HG03469 (cell line): ENCODE measurements around the gene IL12B.
"Not testable (repeated sequence)": the region's sequence is repeated elsewhere in the genome, so short reads cannot be mapped to it uniquely, and the experiment has no call there.

Experiments
- ATAC-seq: cut with Tn5 transposase; IDR thresholded peaks from one replicate; pipeline ENCODE4 v1.9.1; 2021; ENCODE audit warnings: mild to moderate bottlenecking, moderate library complexity, moderate number of reproducible peaks; ENCODE audit not compliant: unreplicated experiment

Gene IL12B

DNA sequence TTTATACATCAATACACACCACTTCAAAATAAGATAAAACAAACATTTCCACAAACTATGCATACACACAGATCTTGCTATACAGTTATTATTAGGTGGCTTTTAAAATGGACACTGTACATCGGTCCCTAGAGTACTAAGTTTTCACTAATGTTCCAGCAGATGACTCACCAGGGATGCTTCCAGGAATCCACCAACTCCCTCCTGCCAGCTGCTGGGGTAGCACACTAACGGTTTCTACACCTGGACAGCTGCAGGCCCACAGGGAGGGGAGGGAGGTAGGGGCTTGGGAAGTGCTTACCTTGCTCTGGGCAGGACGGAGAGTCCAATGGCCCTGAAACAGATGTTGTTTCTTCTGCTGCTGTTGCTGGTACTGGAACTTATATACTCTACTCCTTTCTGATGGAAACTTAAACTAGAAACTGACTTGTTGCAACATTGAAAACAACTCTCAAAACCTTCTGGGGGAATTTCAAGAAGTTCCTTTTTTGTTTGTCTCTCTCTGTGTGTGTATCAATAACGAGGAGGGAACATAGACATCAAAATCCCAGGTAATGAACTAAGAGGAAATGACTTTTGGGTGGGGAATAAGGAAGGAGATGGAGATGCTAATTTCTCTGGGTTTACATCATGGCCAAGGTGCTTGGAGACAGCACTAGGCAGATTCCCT, at the start of gene IL12B:
TSS of gene IL12B (minus strand) at position 357 of the 670 bp plus-strand sequence. CDS start 3,705 bp downstream, outside the sequence.
- ATAC-seq, result no peak

DNA sequence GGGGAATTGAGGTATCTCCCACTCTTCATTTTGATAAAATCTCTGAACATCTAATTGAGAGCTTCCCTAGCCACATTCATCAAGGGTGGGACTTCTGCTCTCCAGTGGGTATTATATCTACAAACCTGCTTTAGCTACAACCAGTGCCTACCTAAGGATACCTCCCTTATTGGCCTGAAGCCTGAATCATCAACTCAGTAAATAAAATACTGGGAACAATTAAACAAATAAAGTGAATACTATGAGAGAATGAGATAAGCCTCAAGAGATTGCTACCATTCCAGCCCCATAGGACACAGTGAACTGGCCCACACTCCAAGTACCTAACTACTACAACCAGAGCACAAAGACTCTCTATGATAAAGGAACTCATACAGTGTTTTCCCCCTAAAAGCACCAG, 47.4 kb upstream of the IL12B start:
- no peak for ATAC-seq

DNA sequence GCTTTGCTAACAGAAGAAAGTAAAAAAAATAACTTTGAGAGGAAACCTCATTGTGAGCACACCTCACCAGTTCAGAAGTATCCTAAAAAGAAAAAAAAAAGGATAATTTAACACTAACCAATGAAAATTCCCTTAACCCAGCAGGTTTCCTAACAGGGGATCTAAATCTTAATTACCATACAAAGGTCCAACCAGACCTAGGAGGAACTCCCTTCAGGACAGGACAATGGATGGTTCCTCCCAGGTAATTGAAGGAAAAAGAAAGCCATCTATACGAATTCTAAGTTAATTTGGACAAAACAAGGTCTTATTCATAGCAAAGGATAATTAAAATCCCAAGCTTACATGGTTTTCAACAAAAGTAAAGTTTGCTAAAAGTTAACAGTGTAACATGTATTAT, 37.6 kb upstream of the IL12B start:
- ATAC-seq, result not testable (repeated sequence)

DNA sequence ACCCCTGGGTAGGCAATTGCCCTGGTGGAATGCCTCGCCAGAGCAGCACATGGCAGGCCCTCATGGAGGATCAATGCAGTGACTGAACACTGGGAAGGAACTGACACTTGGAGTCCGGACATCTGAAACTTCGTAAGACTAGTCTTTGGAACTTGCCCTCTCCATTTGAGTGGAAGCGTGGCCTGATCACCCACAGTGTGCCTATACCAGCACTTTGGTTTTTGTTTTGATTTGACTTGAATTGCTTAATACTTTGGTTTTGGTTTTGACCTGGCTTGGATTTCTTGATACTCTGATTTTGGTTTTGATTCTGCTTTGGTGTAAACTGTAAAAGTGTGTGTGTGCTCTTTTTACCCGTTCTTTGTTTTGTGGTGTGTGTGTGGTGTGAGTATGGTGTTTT, 36.5 kb upstream of the IL12B start:
- not testable (repeated sequence) for ATAC-seq

DNA sequence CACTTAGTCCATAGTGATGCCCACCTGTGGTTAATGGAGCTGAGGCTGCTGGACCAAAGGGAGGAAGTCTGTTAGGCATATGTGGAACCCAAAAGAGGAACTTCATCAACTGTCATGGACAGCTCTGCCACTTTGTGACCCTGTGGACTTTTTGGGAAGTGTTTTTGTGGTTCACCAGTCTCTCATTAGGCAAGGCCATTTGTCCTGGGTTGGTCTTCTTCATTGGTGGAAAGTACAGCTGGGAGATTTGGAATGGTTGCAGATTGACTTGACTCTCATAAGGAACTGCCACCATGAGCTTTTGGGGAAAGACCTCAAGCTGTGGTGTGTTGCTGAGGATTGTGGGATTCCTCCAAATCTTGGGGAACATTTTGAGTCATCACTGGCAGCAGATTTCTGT, 31.9 kb upstream of the IL12B start:
- no peak for ATAC-seq

DNA sequence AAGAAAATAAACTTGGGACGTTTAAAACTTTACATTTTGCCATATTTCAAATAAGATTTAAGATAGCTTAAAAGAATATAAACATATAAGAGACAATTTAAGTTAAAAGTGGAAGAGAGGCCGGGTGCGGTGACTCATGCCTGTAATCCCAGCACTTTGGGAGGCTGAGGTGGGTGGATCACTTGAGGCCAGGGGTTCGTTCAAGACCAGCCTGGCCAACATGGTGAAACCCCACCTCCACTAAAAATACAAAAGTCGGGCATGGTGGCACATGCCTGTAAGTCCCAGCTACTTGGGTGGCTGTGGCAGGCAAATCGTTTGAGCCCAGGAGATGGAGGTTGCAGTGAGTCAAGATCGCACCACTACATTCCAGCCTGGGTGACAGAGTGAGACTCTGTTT, 29.6 kb upstream of the IL12B start:
- ATAC-seq, result not testable (repeated sequence)

DNA sequence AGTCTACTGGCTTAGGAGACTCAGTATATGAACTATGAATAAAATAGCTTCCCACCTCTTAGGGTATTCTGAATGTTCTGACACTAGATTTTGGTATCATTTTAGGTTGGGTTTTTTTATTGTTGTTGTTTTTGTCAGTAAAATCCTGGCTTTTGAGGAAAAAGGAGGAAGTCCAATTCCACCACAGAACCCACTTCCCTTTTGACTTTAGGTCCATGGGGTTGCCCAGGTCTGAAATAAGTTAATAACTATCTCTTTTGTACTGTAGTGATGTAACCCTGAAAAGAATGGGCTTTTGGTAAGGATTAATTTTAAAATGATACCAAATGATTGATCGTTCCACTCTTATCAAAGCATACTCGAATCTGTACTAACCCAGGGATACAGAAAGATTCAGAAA, 29.1 kb upstream of the IL12B start:
- no peak for ATAC-seq

DNA sequence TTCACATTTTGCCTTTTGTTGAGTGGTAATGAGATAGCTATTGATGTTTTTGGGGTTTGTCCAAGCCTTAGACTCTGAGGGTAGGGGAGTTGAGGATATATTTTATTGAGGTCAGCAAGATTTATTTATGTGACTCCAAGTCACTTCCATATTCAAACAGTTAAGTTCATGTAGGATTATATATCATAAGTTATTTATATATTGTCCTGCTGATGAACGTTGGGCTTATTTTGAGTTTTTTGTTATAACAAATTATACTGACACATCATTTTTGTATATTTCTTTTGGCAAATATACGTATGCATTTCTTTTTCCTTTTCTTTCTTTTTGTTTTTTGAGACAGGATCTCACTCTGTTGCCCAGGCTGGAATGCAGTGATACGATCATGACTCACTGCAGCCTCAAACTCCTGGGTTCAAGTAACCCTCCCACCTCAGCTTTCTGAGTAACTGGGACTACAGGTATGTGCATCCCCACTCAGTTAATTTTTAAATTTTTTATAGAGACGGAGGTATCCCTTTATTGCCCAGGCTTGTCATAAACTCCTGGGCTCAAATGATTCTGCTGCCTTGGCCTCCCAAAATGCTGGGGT, 23.5 kb upstream of the IL12B start:
- ATAC-seq, result no peak

DNA sequence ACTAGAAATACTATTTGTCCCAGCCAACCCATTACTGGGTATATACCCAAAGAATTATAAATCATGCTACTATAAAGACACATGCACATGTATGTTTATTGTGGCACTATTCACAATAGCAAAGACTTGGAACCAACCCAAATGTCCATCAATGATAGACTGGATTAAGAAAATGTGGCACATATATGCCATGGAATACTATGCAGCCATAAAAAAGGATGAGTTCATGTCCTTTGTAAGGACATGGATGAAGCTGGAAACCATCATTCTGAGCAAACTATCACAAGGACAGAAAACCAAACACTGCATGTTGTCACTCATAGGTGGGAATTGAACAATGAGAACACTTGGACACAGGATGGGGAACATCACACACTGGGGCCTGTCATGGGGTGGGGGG, 20.4 kb upstream of the IL12B start:
- ATAC-seq, result not testable (repeated sequence)

DNA sequence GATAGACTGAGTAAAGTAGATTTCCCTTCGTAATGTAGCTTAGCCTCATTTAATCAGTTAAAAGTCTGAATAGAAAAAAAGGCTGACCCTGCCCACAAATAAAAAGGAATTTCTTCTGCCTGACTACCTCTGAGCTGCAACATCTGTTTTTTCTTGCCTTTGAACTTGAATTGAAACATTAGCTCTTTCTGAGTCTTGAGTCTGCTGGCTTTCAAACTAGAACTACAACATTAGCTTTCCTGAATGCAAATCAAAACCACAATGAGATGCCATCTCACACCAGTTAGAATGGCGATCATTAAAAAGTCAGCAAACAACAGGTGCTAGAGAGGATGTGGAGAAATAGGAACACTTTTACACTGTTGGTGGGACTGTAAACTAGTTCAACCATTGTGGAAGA, 19.9 kb upstream of the IL12B start:
- ATAC-seq, result not testable (repeated sequence)

DNA sequence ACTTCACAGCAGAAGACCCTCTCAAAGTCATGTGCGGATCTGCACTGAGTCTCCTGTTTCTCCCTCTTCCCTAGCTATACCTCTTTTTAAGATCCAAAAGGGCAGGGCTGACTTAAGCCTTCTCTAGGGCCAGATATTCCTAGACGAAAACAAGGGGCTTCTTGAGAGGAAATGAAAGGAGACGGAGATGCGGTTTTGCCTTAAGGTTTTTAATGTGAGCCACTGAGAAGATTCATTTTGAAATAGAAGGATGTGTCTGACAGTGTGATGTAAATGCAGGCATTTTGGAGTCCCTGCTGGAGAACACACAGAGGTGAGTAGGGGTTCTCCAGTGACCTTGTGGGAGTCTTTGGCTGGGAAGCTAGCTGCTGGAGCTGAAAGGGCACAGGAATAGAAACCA, 15.6 kb upstream of the IL12B start:
- ATAC-seq, result no peak

DNA sequence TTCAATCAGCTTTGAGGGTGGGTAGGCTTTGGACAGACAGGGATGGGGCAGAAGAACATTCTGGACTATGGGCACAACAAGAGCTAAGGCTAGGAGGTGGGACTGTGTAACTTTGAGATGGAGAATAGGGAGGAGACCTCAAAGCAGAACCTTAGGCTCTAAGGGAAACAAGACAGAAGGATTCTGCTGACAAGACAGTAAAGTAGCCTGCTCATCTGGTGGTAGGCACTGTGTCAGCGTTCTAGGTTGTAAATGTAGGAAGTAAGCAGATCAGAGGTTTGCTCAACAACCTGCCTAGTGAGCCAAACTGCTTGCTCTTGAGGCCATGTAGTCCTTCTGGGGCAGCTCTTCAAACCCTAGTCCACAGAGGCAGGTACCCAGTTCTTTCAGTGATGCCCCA, 15.0 kb upstream of the IL12B start:
- ATAC-seq, result no peak

DNA sequence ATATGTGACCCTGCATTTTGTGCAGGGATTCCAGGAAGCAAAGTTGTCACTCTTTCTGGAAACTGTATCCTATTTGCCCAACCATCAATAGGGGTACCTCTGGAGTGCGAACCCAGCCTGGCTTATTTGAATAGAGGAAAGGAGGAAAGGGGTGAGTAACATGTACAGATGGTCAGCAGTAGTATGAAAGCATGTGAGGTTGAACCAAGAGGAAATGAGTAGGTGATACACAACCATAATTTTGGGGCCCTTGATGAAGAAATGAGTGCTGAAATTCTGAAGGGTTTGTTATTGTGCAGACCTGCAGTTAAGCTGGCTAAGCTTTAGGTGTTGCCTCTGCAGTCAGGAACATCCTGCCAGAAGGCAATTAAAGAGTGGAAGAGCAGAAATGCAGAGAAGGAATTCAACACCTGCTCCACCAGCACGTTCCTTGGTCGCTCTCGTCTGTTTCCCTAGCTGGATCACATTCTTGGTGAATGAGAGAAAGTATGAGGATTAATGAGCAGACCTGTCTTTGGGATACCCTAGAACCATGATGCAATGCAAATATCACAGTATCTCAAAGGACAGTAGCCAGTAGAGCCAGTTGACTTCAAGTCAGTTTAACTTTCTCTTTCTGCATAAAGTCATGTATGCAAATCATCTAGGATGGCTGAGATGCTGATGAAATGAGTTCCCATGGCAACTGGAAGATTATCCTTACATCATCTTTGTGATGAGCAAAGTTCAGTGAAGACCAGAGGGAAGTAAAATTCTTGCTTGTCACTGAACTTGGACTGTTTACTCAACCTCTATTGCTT, 13.2 kb upstream of the IL12B start:
- no peak for ATAC-seq

DNA sequence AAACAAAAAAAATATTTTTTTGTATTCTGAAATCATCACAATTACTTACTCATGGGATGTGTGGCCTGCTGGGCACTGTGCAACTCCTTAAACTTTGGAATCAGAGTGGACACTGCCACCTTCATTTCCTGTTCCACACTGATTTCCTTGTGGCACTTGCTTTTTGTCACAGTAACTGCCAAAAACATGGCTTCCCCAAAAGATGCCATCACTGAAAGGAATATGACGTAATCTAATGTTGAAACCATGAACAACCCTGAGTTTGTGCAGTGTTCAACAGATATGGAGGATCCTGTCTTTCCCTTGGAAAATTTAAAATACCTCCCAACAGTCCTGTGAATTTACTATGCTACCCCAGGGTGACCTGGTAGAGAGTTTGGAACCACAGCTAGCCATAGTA, 12.6 kb upstream of the IL12B start:
- no peak for ATAC-seq

DNA sequence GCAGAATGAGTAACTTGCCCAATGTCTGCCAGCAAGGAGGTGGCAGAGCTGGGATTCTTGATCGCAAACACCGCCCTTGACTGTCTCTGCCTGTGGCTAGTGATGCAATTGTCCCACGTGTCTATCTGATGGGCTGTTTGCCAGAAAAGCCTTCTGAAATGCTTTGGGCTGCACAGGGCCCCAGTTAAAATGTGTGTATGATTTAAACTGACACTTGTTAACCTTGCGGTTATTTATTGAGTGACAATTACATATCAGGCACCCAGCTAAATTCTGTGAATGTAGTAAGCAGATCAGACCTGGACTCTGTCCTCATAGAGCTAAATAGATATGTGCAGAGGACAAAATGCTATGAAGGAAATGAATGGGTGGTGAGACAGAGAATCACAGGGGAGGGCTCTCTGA, 11.6 kb upstream of the IL12B start:
- no peak for ATAC-seq

DNA sequence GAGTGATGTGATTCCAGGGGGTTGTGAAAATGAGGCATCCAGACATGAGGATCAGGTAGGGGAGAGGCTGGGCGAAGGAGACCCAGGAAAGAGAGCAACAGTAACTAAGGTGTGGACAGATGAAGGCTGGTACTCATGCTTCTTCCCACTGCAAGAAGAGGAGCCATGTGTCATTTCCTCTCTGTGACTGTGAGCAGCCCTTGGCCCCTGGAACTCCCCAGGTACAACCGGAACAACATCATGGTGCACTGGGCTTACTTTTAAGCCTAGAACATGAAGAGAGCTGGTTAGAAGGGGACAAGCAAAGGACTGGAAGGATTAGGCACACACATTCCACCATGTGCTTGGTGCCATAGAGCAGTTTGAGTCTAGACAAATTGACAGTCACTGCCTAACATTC, 10.9 kb upstream of the IL12B start:
- ATAC-seq, result no peak

DNA sequence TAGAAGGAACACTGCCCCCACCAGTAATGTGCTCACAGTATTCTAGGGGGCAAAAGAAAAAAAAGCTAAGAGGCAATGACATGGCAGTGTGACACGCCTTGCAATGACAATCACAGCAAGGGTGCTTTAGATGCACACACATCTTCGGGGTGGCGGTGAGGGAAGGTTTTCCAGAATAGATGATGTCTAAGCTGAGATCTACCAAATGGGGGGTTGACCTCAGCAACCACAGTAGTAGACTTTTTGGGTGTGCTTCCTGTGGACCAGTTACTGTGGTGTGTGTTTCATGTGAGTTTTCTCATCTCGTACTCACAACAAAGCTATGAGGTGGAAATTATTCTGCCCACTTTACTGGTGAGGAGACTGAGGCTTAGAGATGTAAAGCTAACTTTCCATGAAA, 10.2 kb upstream of the IL12B start:
- ATAC-seq, result no peak

DNA sequence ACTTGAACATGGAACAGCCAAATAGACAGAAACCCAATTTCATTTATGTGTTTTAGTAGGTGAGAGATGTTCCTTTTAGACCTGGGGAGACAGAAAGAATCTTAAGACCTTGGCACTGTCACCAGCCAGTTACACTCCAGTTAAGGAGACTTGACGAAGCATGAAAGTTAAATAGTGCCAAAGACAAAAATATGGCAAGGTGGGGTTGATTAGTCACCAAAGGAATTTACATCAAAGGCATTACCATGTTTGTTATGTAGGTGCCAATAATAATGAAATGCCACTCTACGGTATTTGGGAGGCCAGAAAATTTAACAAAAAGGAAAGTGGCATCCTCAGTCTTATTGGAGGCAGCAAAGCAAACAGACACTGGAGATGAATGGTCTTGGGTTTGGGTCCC, 9.2 kb upstream of the IL12B start:
- ATAC-seq, result no peak

DNA sequence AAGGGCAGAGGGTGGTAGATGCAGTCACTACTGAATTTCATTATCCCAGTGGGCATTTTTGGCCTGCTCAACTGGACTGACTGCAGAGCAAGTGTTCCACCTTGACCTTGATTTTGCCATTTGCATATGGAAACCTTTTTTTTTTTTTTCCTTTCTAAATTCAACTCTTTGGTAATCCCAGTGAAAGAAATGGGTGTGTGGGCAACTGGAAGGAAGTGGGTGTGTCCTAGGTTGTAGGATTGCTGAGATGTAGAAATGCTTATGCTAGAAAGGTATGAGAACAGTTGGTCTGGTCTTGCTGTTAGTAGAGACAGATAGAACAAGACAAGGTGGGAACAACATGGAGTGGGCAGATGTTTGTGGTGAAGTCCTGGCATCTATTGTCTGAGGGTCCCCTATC, 7.8 kb upstream of the IL12B start:
- ATAC-seq, result no peak

DNA sequence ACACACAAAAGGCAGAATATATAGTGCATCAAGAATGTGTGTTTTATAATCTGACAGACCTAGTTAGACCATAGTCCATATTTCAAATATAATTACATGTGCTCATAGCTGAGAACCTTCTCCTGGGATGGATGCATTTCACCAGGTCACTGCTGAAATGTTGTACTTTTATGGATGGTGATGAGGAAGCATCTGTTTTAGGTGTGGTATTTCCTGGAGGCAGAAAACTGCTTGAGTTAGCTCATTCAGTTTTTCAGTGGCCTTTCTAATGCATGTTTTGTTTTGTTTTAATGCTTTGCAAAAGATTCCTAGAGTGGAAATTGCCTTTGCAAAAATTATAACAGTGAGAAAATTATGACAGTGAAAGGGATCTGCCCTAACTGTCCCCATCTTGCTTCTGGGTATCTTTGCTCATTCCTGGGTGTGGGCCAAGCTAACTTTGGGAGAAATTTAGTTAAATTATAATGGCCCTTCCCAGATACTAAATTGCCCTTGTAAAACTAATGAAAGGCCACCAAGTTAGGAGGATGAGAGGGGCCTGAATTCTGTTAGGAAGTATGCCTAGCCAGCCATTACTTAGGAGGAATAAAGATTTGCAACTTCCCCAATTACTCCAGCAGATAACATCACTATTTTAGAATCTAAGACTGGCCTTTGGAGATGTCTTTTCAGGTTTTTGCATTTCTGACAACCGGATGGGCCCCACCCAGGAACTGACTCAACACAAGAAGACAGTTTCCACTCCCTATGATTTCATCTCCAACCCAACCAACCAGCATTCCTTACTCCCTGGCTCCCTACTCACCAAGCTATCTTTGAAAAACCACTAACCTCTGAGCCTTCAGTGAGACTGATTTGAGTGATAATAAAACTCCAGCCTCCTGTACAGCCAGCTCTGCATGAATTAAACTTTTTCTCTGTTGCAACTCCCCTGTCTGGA, 7.0 kb upstream of the IL12B start:
- no peak for ATAC-seq

DNA sequence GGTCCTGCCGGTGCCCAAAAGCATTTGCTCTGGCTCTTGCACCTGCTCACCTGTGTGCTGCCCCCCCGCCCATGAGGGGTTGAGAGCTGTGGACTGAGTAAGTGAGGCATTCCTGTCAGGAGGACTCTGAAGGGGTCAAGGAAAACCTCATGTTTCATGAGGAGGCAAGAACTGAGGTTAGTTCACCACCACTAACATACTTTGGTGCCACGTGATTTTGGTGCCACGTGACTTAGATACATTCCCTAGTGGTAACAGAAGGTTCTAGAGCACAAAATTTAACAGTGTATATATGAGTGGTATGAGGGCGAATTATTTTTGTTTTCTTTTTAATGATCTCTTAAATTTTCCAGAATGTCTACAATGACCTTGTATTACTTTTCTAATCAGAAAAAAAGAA, 6.3 kb upstream of the IL12B start:
- no peak for ATAC-seq
